SK-N-MC (cell line): ENCODE data around the gene TMEM200B.

ENCODE experiments used
- DNase-seq: peaks from one replicate; pipeline ENCODE4 v3.0.0-alpha.2; 2011; ENCODE audit warnings: low read depth, low spot score
- H3K27ac ChIP-seq: fragments of 200-600 bp; sonication (generic); 2 replicates; pipeline ENCODE4 v1.5.1; 2016; ENCODE audit warnings: mixed run types
- H3K36me3 ChIP-seq: fragments of 200-600 bp; sonication (generic); 2 replicates; pipeline ENCODE4 v1.6.1; 2017; ENCODE audit warnings: antibody characterized with exemption, low read length, mixed read lengths; ENCODE audit not compliant: insufficient read depth
- H3K4me3 ChIP-seq: fragments of 200-600 bp; sonication (generic); 2 replicates; pipeline ENCODE4 v1.5.1; 2016
- H3K9ac ChIP-seq: fragments of 200-600 bp; sonication (generic); 2 replicates; pipeline ENCODE4 v1.8.0; 2017; ENCODE audit warnings: mixed run types, mixed read lengths; ENCODE audit not compliant: insufficient read length
- H3K9me3 ChIP-seq: fragments of 200-600 bp; sonication (generic); 2 replicates; pipeline ENCODE4 v1.6.1; 2017; ENCODE audit warnings: low read depth, mild to moderate bottlenecking, antibody characterized with exemption, low read length, moderate library complexity, mixed read lengths
- EZH2 ChIP-seq: fragments of 200-600 bp; sonication (generic); IDR thresholded peaks from one replicate; pipeline ENCODE4 v1.6.1; 2017; ENCODE audit warnings: antibody characterized with exemption
- FOXP2 ChIP-seq: optimal IDR thresholded peaks from 2 replicates; pipeline ENCODE3; 2011; ENCODE audit warnings: mild to moderate bottlenecking, moderate library complexity; ENCODE audit not compliant: insufficient read depth; ENCODE audit errors: extremely low read length, control extremely low read depth
- POLR2AphosphoS5 ChIP-seq: IDR thresholded peaks from 2 replicates; pipeline ENCODE4 v1.6.1; 2012; ENCODE audit warnings: mild to moderate bottlenecking, low read depth, low read length, borderline replicate concordance

The TMEM200B gene

GRCh38 chr1:29126198-29126597 is 2.5 kb upstream of the TMEM200B start:
- Histone ChIP-seq H3K4me3 (no peak overlapping the region), H3K9ac (no peak overlapping the region), H3K36me3 (no peaks in the 10 kb centered on the region), H3K9me3 (no peaks in the 10 kb centered on the region), H3K27ac (no peak overlapping the region)
- no peak for DNase-seq
- TF ChIP-seq EZH2 (no peak), FOXP2 (no peak), POLR2AphosphoS5 (no peak)

GRCh38 chr1:29125788-29126187 is 2.1 kb upstream of the TMEM200B start:
- no peaks in the 10 kb centered on the region for H3K36me3 ChIP-seq
- H3K4me3 ChIP-seq, result no peak overlapping the region
- no peak overlapping the region for H3K9ac ChIP-seq
- H3K9me3 ChIP-seq, result no peaks in the 10 kb centered on the region
- no peak overlapping the region for H3K27ac ChIP-seq
- no peak for DNase-seq
- TF ChIP-seq EZH2 (no peak), POLR2AphosphoS5 (no peak), FOXP2 (no peak)

DNA sequence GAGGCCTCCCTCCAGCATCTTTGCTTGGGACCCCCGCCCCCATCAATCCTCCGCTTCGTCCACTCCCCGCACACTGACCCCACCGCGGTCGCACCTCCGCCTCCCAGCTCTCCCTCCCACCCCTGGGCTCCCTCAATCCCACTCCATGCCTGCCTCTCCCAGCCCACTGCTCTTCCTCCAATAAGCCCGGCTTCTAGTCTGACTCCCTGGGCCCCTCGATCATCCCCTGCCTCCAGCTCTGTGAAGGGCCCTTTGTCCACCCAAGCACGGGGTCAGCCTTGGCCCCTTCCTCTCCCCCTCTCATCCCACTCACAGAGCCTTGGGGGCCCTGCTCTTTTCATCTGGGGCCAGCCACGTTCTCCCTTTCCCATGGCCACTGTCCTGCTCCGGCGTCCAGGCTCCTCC is 1.5 kb upstream of the TMEM200B start:
- Histone ChIP-seq H3K9me3 (no peaks in the 10 kb centered on the region), H3K36me3 (no peaks in the 10 kb centered on the region), H3K27ac (no peak overlapping the region; the same call in 1 of the 2 replicates), H3K4me3 (peak overlapping the region; percentile 87), H3K9ac (no peak overlapping the region)
- DNase-seq, result no peak
- TF ChIP-seq FOXP2 (no peak), POLR2AphosphoS5 (no peak), EZH2 (no peak)

DNA sequence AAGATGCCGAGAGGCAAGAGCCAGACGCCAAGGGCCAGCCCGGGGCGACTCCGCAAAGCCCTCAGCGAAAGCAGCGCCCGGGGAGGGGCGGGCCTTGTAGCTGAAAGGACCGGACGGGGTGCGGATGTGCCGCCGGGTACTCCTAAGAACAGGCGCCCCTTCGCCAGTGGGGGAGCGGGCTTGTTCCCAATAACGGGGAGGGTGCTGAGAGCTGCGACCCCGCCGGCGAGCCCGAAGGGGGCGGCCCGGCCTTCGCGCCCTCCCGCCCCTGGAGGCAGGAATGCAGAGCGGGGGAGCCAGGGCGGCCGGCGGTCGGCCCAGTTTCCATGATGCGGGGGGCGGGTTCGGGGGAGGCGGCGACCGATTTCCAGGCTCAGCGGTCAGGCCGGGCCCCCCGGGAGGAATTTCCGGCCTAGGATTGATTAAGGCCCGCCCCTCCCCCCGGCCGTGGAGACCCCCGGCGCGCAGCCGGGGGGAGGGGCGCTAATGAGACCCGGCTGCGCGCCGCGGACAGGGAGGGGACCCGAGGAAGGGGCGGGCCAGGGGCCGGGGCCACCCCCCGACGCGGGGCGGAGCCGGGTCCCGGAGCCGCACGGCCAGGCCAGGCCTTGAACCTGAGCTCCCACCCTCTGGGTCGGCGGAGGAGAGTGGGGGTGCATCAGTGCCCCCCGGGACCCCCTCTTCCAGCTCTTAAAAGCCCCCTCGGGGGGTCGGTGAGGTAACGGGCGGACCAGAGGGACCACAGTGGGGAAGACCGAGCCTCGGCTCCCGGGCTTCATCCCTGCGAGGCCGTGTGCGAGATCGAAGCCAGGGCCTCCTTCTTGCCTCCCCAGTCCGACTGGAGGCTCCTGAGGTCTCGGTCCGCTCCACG is 898 bp upstream of the TMEM200B start:
- H3K4me3 ChIP-seq, result peak overlapping the region; percentile 87
- TF ChIP-seq POLR2AphosphoS5, result no peak
- TF ChIP-seq FOXP2, result no peak
- no peak for TF ChIP-seq EZH2
- H3K9ac ChIP-seq, result peak overlapping the region; percentile 73
- DNase-seq, result no peak
- H3K27ac ChIP-seq, result peak overlapping the region; percentile 31; the same call in 1 of the 2 replicates
- no peaks in the 10 kb centered on the region for H3K9me3 ChIP-seq
- H3K36me3 ChIP-seq, result no peaks in the 10 kb centered on the region

- Histone ChIP-seq H3K4me3 (no peak overlapping the region), H3K9me3 (no peaks in the 10 kb centered on the region), H3K36me3 (peaks cover 7% of the 10 kb centered on the region; the same call in 1 of the 2 replicates), H3K27ac (no peak overlapping the region), H3K9ac (no peak overlapping the region)
- no peak for DNase-seq
- TF ChIP-seq POLR2AphosphoS5 (no peak), EZH2 (no peak), FOXP2 (no peak)
Observed at GRCh38 chr1:29123053-29123886, 433 bp downstream of the TMEM200B start.

DNA sequence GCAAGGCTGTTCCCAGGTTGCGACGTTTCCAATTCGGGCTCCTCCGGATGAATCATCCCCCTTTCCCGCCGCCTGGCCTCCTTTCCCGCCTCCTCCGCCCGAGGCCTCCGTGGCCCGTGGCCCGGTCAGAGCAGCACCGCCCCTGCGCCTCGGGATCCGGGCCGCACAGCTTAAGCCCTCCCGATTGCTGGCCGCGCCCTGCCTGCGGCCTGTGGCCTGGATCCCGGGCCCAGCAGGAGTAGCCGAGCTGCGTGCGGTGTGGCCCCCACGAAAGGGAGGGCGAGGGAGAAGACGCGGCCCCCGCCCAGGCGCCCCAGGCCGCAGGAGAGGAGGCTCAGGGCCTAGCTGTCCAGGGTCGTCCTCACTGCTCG is 1.0 kb downstream of the TMEM200B start:
- TF ChIP-seq EZH2 (no peak), FOXP2 (no peak), POLR2AphosphoS5 (no peak)

DNA sequence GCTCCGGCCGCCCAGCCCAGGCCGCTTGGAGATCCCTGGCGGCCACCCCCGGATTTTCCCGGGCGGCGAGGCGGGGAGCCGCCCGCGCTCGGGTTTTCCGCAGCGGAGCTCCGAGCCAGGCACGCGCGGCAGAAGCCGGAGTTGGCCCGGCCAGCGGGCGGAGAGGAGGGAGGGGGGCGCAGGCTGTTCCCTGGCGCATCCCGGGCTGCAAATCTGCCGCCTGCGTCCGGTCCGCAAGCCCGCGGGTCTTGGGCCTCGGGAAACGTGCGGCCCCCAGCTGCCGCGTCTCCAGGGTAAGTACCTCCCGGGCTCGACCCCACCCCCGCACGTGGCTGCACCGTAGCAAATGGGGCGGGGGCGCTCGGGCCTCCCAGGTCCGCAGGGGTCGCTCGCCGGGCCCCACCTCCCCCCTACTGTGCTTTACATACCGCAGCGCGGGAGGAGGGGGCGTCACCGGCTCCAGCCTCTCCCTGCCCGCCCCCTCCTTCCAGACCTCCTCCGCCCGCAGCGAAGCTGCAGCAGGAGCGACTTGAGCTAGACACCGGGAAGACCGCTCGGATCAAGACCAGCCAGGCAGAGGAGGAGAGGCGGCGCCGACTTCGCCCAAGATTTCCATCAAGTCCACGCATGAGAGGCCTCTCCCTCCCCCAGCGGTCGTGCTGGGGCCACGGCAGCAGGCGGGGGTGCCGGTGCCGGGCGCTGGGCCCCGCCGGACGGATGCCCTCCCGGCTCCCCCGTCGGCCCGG is 1.6 kb downstream of the TMEM200B start:
- peaks cover 18% of the 10 kb centered on the region for H3K36me3 ChIP-seq
- DNase-seq, result no peak

More for the DNA sequence above, 1.0 kb downstream of the TMEM200B start:
- no peaks in the 10 kb centered on the region for H3K9me3 ChIP-seq
- no peak overlapping the region for H3K4me3 ChIP-seq
- no peak overlapping the region for H3K9ac ChIP-seq
- DNase-seq, result no peak
- no peak overlapping the region for H3K27ac ChIP-seq
- H3K36me3 ChIP-seq, result peaks cover 13% of the 10 kb centered on the region

More for the DNA sequence above, 1.6 kb downstream of the TMEM200B start:
- H3K9ac ChIP-seq, result no peak overlapping the region
- TF ChIP-seq FOXP2 (no peak), POLR2AphosphoS5 (no peak), EZH2 (no peak)
- no peak overlapping the region for H3K27ac ChIP-seq
- H3K9me3 ChIP-seq, result no peaks in the 10 kb centered on the region
- H3K4me3 ChIP-seq, result no peak overlapping the region
